ENCODE measurements around the gene KIZ. TPM values are rescaled to one million over a fixed set of nuclear protein-coding genes. Genes with fewer than 3 reads are reported as not detected.

Gene KIZ
- total RNA-seq, 1 donor = 19.4 TPM

DNA sequence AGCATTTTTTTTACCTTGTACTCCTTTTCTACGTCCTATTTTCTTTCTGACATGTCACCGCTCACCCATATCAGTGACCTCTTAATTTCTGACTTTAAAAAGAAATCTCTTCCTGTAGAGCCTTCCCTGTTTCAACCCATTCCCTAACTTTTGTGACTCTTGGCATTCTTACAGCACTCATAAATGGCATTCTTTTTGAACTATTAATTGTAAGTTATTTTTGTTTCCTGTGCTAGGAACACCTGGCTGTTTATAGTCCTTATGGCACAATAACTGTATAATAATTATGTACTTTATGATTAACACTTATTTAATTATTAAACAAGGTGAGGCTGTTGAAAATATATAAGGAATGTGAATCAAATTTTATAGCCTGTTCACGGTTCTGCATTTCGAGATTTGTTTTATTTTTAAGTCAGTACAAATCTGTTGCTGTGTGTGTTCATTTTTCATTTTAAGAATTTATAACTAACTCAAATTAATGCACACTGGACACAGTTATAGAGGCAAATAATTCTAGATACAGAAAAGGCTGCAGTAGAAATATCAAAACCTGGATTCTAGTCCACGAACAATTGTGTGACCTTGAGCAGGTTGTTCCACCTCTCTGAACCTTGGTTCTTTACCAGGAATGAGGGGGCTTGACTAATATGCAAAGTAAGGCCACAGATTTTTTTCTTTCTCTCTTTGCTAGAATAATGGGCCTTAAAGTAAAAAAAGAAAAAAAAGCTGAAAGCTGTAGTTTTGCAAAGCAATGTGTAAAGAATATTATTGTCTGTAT, 1.5 kb downstream of the KIZ start:
- peak overlapping the region; percentile 14 for H3K4me3 ChIP-seq (ENCODE audit: low read depth, low read length)
- no peak for DNase-seq (ENCODE audit: low read depth)
- TF ChIP-seq, protein P1, sequence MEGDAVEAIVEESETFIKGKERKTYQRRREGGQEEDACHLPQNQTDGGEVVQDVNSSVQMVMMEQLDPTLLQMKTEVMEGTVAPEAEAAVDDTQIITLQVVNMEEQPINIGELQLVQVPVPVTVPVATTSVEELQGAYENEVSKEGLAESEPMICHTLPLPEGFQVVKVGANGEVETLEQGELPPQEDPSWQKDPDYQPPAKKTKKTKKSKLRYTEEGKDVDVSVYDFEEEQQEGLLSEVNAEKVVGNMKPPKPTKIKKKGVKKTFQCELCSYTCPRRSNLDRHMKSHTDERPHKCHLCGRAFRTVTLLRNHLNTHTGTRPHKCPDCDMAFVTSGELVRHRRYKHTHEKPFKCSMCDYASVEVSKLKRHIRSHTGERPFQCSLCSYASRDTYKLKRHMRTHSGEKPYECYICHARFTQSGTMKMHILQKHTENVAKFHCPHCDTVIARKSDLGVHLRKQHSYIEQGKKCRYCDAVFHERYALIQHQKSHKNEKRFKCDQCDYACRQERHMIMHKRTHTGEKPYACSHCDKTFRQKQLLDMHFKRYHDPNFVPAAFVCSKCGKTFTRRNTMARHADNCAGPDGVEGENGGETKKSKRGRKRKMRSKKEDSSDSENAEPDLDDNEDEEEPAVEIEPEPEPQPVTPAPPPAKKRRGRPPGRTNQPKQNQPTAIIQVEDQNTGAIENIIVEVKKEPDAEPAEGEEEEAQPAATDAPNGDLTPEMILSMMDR (IDR thresholded peaks at IDR 0.05; ENCODE audit: insufficient read depth, low read length) = no peak

DNA sequence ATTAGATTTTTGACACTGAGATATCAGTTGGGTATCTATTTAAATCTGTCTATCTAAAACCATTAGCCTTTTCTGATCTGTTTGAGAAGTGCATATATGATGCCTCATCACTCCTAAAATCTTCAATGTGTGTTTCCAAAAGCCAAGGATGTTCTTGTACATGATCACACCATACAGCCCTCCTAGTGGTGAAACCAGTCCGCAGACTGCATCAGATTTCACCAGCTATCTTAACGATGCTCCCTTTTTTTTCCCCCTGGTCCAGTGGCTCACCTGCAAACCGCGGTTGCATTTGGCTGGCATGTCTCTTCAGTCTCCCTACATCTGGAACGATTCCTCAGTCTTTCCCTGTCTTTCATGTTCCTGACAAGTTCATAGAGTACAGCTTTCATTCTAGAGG, 4.0 kb downstream of the KIZ start:
- no peak for DNase-seq (ENCODE audit: low read depth)
- no peak overlapping the region for H3K4me3 ChIP-seq (ENCODE audit: low read depth, low read length)
- TF ChIP-seq, protein P1 (IDR thresholded peaks at IDR 0.05; ENCODE audit: insufficient read depth, low read length) = no peak

DNA sequence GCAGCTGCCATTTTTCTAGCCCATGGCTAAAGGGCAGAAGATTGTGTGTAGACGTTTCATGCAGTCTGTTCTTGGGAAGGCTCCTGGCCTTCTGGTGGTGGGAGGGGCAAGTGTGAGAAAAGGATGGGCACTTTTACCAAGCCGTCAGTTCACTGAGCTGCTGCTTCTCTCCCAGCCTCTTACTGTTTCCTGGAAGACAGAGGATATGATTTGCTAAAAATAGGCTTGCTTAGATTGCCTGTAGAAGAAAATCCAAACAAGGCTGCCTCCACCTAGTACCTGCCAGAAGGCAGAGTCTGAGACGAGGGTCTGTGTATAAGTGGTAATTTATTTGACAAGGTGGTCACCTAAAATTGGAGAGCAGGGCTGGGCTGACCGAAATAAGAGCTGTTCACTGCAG, 7.5 kb downstream of the KIZ start:
- no peak for DNase-seq (ENCODE audit: low read depth)
- no peak overlapping the region for H3K4me3 ChIP-seq (ENCODE audit: low read depth, low read length)
- TF ChIP-seq, protein P1 (IDR thresholded peaks at IDR 0.05; ENCODE audit: insufficient read depth, low read length) = no peak

DNA sequence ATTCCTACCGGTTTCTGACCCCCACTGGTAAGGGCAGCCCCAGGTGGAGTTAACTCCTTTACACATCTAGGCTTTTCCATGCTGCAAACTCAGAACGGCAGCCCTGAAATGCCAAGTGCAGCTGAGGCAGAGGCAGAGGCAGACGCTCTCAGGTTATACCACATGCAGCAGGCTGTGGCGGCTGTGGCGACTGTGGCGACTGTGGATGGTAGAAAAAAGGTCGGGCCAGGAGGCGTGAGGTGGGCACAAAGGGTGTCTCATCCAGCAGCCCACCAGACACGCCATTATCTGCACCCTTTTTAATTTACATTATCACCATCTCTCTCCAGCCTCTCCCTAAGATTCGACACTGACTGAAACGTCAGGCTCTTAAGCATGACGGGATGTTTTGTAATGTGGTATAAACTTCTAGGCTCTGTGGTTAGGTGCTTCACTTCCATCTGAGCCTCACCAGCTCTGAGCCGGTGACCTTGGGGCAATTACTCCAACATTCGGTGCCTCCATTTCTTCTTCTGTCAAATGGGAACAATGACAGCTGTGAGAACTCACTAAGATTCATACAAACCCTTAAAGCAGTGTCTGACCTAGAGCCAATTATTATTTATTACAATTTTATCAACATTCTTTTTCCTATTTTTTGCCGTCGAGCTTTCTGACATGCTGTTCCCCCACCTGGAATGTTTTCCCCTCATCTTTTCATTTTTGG, 8.2 kb downstream of the KIZ start:
- DNase-seq (ENCODE audit: low read depth) = no peak
- H3K4me3 ChIP-seq (ENCODE audit: low read depth, low read length) = no peak overlapping the region
- TF ChIP-seq, protein P1 (IDR thresholded peaks at IDR 0.05; ENCODE audit: insufficient read depth, low read length) = no peak

DNA sequence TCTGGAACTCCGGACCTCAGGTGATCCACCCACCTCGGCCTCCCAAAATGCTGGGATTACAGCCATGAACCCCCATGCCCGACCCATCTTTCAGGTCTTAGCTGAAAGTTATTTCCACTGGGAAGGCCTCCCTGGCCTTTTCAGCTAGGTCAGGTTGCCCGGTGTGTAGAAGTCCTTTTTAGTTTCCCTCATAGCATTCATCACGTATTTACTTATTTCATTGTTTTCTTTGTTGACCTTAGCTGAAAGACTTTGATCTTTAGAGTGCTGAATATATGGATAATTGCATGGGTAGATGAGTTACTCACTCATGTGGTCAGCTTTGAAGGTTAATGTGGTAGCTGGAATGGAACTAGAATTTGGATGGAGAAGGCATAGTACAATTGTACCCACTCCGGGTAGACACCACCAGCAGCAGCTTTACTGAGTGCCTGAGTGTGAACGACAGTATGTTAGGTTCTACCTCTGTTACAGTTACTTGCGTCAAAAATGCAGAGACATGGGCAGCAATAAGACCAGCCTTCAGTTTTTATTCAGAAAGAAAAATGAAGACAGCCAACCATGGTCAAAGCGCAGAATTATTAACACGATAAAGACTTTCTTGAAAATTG, 9.1 kb downstream of the KIZ start:
- TF ChIP-seq, protein P1 (IDR thresholded peaks at IDR 0.05; ENCODE audit: insufficient read depth, low read length) = no peak
- DNase-seq (ENCODE audit: low read depth) = no peak

DNA sequence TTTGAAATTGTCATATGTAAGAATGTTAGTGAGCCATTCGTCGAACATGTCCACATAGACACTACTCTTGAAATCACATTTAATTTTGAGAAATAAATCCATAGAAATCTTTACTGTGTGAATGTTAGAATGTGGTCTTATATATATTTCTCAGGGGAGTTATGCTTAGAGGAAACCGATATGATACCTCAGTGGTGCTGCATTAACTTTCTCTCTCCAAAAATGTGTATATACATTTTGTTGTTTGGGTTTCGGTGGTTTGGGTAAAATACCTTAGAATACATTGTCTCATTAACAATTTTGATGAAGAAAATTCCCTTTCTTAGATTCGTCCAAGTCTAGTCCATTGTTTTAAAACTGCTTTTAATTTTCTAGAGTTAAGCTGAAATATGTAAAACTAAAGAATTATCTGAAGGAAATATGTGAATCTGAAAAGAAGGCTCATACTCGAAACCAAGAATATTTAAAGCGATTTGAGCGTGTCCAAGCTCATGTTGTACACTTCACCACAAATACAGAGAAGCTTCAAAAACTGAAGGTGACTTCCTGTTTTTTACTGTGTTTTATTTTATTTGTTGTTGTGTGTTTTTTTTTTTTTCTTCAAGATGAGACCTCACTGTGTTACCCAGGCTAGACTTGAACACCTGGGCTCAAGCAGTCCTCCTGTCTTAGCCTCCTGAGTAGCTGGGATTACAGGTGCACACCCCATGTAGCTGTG, 10.3 kb downstream of the KIZ start:
- no peak overlapping the region for H3K4me3 ChIP-seq (ENCODE audit: low read depth, low read length)
- DNase-seq (ENCODE audit: low read depth) = no peak
- TF ChIP-seq, protein P1 (IDR thresholded peaks at IDR 0.05; ENCODE audit: insufficient read depth, low read length) = no peak

More for the DNA sequence above, 9.1 kb downstream of the KIZ start:
- no peak overlapping the region for H3K4me3 ChIP-seq (ENCODE audit: low read depth, low read length)
